CD4-positive, alpha-beta T cell treated with Interleukin-4 for 4 hours (primary cell): ENCODE data around the gene KLF7.

ENCODE experiments used
- DNase-seq: peaks from one replicate; pipeline ENCODE4 v3.0.0-alpha.2; 2020

The KLF7 gene

DNA sequence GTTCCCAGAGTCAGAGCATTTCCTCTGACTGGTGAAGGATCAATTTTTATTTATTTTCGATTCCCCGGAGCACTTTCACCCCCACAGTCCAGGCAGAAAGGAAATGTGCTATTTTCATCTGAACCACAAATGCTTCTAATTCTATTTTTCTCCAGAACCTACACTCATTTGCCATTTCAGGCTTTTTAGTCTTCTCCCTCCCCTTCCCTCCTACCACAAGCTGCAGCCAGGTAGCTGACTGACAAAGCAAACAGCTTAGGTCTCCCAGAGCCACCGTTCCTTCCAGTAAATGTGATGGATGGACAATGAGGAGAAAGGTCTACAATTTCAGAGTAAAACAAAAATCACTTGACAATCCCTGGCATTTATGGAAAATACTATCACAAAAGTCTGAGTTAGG, 76.9 kb downstream of the KLF7 start:
- no peak for DNase-seq

GRCh38 chr2:207088276-207088675, 77.5 kb downstream of the KLF7 start:
- DNase-seq, result no peak

DNA sequence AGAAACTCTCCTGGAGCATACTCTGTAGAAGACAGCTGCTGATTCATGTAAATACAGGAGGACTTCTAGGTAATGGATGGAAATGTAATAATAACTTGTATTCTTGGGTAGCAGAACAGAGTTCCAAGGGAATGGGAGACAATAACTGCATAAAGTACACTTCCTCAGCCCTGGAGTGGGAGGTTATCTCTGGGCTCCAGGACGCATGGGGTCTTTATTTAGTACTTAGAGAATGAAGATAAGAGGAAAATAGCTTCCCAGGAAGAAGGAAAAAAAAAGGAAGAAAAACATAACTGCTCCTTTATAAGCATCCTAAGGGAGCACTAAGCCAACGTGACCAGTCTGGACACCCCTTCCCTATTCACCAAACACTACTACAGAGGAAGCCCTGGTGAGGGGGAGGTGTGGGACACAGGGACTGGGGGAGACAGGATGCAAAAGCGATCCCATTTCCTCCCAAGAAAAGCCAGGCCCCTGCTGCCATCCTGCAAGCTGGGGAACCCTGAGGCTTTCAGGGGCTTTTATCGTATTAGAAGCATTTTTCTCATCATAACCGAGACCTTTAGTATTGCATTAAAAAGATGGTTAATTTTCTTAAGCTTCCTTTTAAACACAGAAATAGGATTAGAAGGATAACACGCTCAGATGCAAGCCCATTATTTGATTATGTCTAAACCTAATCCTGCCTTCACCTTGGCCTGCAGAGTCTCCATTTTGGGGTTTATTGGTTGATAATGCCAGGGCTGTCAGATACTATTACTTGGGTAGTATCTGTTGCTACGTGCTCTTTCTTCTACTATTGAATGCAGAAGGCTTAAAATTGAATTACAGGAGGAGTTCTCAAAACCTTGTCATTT, 78.5 kb downstream of the KLF7 start:
- no peak for DNase-seq

DNA sequence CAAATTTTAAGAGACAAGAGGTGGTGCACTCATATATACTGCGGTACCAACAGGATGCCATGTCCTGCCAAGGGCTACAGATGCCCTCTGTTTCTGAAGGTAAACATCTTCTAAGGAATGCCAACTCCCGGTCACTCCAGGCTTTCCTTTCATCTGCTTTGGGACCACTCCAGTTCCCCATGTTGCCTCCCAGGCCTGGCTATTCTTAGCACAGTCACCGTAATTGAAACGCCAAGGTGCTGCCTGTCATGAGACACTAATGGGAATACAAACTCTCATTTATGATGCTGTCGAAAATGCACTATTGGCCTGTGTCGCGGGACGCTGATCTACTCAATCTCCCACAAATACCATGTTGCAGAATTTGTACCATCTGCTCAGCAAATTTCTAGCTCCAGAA, 79.6 kb downstream of the KLF7 start:
- DNase-seq, result no peak

- no peak for DNase-seq
Observed at GRCh38 chr2:207085110-207085509, 80.6 kb downstream of the KLF7 start.

GRCh38 chr2:207083361-207084110, 82.2 kb downstream of the KLF7 start:
- DNase-seq, result no peak

GRCh38 chr2:207082619-207083018, 83.1 kb downstream of the KLF7 start:
- DNase-seq, result no peak

- DNase-seq, result no peak
Observed at GRCh38 chr2:207078186-207078798, 87.5 kb downstream of the KLF7 start.

GRCh38 chr2:207077266-207077665, 88.5 kb downstream of the KLF7 start:
- DNase-seq, result no peak

DNA sequence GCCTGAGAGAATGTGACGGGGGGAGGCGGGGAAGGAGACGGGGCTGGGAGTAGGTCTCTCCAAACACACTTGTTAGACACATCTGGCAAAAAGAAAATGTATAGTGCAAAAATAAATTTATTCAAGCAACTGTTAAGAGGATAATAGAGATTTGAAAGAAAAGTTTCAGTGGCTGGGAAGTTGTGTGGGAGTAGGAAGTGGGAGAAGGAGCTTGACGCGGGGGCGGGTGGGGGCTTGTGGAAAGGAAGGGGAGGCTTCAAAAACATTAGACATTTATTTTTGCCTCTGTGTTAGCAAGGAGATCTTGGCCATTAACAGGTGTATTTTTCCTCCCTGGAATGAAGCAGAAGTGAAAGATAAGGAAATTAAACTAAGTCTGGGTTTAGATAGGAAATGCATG, 90.3 kb downstream of the KLF7 start:
- no peak for DNase-seq

DNA sequence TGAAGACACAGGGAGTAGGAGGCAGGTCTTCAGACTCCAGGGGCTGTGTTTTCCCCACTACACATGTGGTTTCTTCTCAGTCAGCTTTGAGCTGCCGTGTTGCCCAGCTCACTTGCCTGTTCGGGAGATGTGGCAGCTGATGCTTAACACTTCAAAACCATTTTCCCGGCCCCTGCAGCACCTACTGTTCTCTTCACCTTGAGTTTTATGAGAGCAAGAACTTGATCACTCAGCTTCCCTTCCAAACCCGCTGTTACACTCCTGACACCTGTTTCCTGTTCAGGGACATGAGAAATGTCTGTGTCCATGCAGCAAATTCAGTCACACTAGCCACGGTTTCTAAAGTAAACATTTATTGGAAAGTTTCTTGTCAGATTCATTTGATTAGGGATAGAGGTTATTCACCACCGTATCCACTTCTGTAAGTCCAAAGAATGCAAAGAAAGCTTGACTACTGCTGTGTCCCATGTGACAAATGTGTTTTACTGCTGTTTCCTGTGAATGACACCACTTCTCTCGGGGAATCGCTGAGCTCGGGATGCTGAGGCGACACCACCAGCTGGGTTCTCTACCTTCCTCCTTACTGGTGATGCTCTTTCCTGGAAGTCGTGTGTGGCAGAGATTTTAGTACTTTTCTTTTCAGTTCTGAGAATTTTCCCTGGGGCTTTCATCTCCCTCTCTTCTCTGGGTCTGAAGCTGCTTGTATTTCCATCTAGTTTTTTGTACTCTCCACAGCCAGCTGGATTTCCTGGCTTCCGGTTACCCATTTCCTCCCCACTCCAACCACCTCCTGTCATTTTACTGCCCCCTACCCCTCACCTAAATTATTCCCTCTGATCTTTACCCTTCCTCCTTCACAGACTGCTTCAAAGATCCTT, 91.7 kb downstream of the KLF7 start:
- DNase-seq, result peak; percentile 26

- DNase-seq, result no peak
Observed at GRCh38 chr2:207073412-207073800, 92.3 kb downstream of the KLF7 start.

DNA sequence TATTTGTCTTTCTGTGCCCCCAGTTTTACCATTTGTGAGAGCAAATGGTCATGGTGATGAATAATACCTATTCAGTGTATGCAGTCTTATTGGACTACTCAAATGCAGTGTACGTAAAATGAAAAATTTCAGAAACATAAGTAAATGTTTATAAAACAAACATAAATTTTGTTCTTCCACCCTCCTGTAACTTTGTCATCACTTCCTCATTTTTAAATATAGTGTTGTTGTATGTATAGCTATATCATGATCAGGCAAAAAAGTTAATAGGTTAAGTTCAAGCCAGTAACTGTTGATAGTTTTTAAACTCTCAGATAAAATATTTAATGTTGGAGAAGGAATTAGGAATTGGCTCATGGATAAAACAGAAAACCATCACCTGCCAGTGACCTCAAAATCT, 93.2 kb downstream of the KLF7 start:
- no peak for DNase-seq

DNA sequence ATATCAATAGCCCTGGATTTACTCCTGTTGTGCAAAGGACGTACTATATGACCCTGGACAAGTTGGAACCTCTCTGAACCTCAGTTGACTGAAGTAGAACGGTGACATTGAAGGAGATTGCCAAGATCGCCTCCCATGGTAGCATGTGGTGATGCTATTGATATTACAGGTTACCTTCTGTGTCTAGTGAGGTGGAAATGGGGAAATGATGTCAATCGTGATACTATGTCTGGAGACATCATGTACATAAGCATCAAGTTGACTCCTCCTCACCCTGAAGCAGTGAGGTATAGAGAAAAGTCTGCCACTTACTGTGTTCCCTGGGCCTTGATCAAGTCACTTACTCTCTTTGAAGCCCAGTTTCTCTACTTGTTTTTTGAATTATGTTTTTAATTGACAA, 93.9 kb downstream of the KLF7 start:
- no peak for DNase-seq

- DNase-seq, result no peak
Observed at GRCh38 chr2:207067473-207067872, 98.3 kb downstream of the KLF7 start.

- no peak for DNase-seq
Observed at GRCh38 chr2:207066791-207067460, 98.8 kb downstream of the KLF7 start.

- DNase-seq, result no peak
Observed at GRCh38 chr2:207066166-207066565, 99.6 kb downstream of the KLF7 start.

- DNase-seq, result no peak
Observed at GRCh38 chr2:207064128-207064690, 101.5 kb downstream of the KLF7 start.

- no peak for DNase-seq
Observed at GRCh38 chr2:207061181-207061580, 104.6 kb downstream of the KLF7 start.

DNA sequence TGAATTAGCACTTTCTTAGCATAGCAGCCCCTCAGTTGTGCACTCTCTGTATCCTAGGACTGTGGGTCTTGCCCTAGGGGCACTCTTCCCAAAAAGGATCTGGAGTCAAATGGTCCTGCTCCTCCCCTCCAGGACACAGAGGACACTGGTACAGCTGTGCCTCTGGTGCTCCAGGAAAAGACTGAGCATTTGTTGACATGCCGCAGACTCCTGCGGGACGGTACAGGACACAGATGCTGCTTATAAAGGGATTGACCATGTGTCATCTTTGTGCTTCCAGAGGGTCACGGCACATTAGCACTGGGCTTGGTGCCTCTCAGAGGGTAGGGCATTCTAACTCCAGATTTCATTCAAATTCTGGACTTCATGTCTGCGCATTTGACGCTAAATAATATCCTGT, 110.5 kb downstream of the KLF7 start:
- DNase-seq, result no peak

- no peak for DNase-seq
Observed at GRCh38 chr2:207054521-207054920, 111.2 kb downstream of the KLF7 start.

- no peak for DNase-seq
Observed at GRCh38 chr2:207051385-207051965, 114.3 kb downstream of the KLF7 start.
